ENCODE results near the gene TDRD9.
A peak's percentile ranks its signal among the peaks of the same experiment; 100 is the strongest.

TDRD9 gene

GRCh38 chr14:103928011-103928890 lies at the start of gene TDRD9:
Gene TDRD9 (plus strand): TSS chr14:103928456. CDS start chr14:103928510, 54 bp downstream.
- no peak within 1 kb of the TSS for H3K4me3 ChIP-seq (ENCODE audit: low read depth, low read length)
- no peak within 1 kb of the TSS for H2AFZ ChIP-seq (ENCODE audit: low read length, unreplicated experiment)
- H3K4me1 ChIP-seq (ENCODE audit: control insufficient read depth, insufficient read depth, low read length, unreplicated experiment): no peaks in the 10 kb centered on the region
- H3K36me3 ChIP-seq (ENCODE audit: insufficient read depth, low read length): no peaks in the 10 kb centered on the region
- H3K27ac ChIP-seq (ENCODE audit: low read depth, low read length): no peak within 1 kb of the TSS
- H3K27me3 ChIP-seq (ENCODE audit: insufficient read depth, low read length): peaks cover 7% of the 10 kb centered on the region; the same call in 1 of the 2 replicates
- no peaks in the 10 kb centered on the region for H3K79me2 ChIP-seq (ENCODE audit: control insufficient read depth, insufficient read depth, low read length, unreplicated experiment)

GRCh38 chr14:103879118-103879569 lies 49.1 kb upstream of the TDRD9 start:
- H3K27me3 ChIP-seq (ENCODE audit: insufficient read depth, low read length): no peaks in the 10 kb centered on the region
- H3K36me3 ChIP-seq (ENCODE audit: insufficient read depth, low read length): no peaks in the 10 kb centered on the region
- H3K4me3 ChIP-seq (ENCODE audit: low read depth, low read length): no peak overlapping the region
- no peak overlapping the region for H3K27ac ChIP-seq (ENCODE audit: low read depth, low read length)
- no peaks in the 10 kb centered on the region for H3K79me2 ChIP-seq (ENCODE audit: control insufficient read depth, insufficient read depth, low read length, unreplicated experiment)
- peaks cover 18% of the 10 kb centered on the region for H3K4me1 ChIP-seq (ENCODE audit: control insufficient read depth, insufficient read depth, low read length, unreplicated experiment)
- H2AFZ ChIP-seq (ENCODE audit: low read length, unreplicated experiment): no peak overlapping the region

GRCh38 chr14:103879570-103880347 lies 48.5 kb upstream of the TDRD9 start:
- Histone ChIP-seq H3K27ac (ENCODE audit: low read depth, low read length) (peak overlapping the region; percentile 36; the same call in 1 of the 2 replicates), H3K4me3 (ENCODE audit: low read depth, low read length) (peak overlapping the region; percentile 65), H3K79me2 (ENCODE audit: control insufficient read depth, insufficient read depth, low read length, unreplicated experiment) (no peaks in the 10 kb centered on the region)

GRCh38 chr14:103880348-103881267 lies 47.6 kb upstream of the TDRD9 start:
- H3K27me3 ChIP-seq (ENCODE audit: insufficient read depth, low read length): no peaks in the 10 kb centered on the region
- H3K36me3 ChIP-seq (ENCODE audit: insufficient read depth, low read length): no peaks in the 10 kb centered on the region
- H2AFZ ChIP-seq (ENCODE audit: low read length, unreplicated experiment): peak overlapping the region; percentile 48
- H3K4me3 ChIP-seq (ENCODE audit: low read depth, low read length): peak overlapping the region; percentile 65
- no peaks in the 10 kb centered on the region for H3K79me2 ChIP-seq (ENCODE audit: control insufficient read depth, insufficient read depth, low read length, unreplicated experiment)
- H3K4me1 ChIP-seq (ENCODE audit: control insufficient read depth, insufficient read depth, low read length, unreplicated experiment): peaks cover 18% of the 10 kb centered on the region
- peak overlapping the region; percentile 36; the same call in 1 of the 2 replicates for H3K27ac ChIP-seq (ENCODE audit: low read depth, low read length)

More at GRCh38 chr14:103879570-103880347, 48.5 kb upstream of the TDRD9 start:
- Histone ChIP-seq H2AFZ (ENCODE audit: low read length, unreplicated experiment) (peak overlapping the region; percentile 48), H3K4me1 (ENCODE audit: control insufficient read depth, insufficient read depth, low read length, unreplicated experiment) (peaks cover 18% of the 10 kb centered on the region), H3K27me3 (ENCODE audit: insufficient read depth, low read length) (no peaks in the 10 kb centered on the region), H3K36me3 (ENCODE audit: insufficient read depth, low read length) (no peaks in the 10 kb centered on the region)

- H3K27me3 ChIP-seq (ENCODE audit: insufficient read depth, low read length): no peaks in the 10 kb centered on the region
- H3K27ac ChIP-seq (ENCODE audit: low read depth, low read length): no peak overlapping the region
- H3K36me3 ChIP-seq (ENCODE audit: insufficient read depth, low read length): no peaks in the 10 kb centered on the region
- H2AFZ ChIP-seq (ENCODE audit: low read length, unreplicated experiment): no peak overlapping the region
- no peaks in the 10 kb centered on the region for H3K79me2 ChIP-seq (ENCODE audit: control insufficient read depth, insufficient read depth, low read length, unreplicated experiment)
- H3K4me1 ChIP-seq (ENCODE audit: control insufficient read depth, insufficient read depth, low read length, unreplicated experiment): peaks cover 18% of the 10 kb centered on the region
- H3K4me3 ChIP-seq (ENCODE audit: low read depth, low read length): no peak overlapping the region
These were observed 46.7 kb upstream of the TDRD9 start for GRCh38 chr14:103881268-103882201.

GRCh38 chr14:103882503-103883262 lies 45.6 kb upstream of the TDRD9 start:
- Histone ChIP-seq H3K79me2 (ENCODE audit: control insufficient read depth, insufficient read depth, low read length, unreplicated experiment) (no peaks in the 10 kb centered on the region), H3K4me1 (ENCODE audit: control insufficient read depth, insufficient read depth, low read length, unreplicated experiment) (peaks cover 20% of the 10 kb centered on the region), H2AFZ (ENCODE audit: low read length, unreplicated experiment) (no peak overlapping the region), H3K4me3 (ENCODE audit: low read depth, low read length) (no peak overlapping the region), H3K27me3 (ENCODE audit: insufficient read depth, low read length) (no peaks in the 10 kb centered on the region), H3K36me3 (ENCODE audit: insufficient read depth, low read length) (no peaks in the 10 kb centered on the region), H3K27ac (ENCODE audit: low read depth, low read length) (no peak overlapping the region)

- Histone ChIP-seq H3K79me2 (ENCODE audit: control insufficient read depth, insufficient read depth, low read length, unreplicated experiment) (no peaks in the 10 kb centered on the region), H2AFZ (ENCODE audit: low read length, unreplicated experiment) (no peak overlapping the region), H3K27me3 (ENCODE audit: insufficient read depth, low read length) (no peaks in the 10 kb centered on the region), H3K4me3 (ENCODE audit: low read depth, low read length) (no peak overlapping the region), H3K4me1 (ENCODE audit: control insufficient read depth, insufficient read depth, low read length, unreplicated experiment) (peaks cover 20% of the 10 kb centered on the region), H3K36me3 (ENCODE audit: insufficient read depth, low read length) (no peaks in the 10 kb centered on the region), H3K27ac (ENCODE audit: low read depth, low read length) (no peak overlapping the region)
These were observed 45.1 kb upstream of the TDRD9 start for GRCh38 chr14:103883263-103883523.

GRCh38 chr14:103884854-103885253 lies 43.4 kb upstream of the TDRD9 start:
- Histone ChIP-seq H3K27me3 (ENCODE audit: insufficient read depth, low read length) (no peaks in the 10 kb centered on the region), H3K36me3 (ENCODE audit: insufficient read depth, low read length) (no peaks in the 10 kb centered on the region), H2AFZ (ENCODE audit: low read length, unreplicated experiment) (no peak overlapping the region), H3K27ac (ENCODE audit: low read depth, low read length) (no peak overlapping the region), H3K4me1 (ENCODE audit: control insufficient read depth, insufficient read depth, low read length, unreplicated experiment) (peaks cover 25% of the 10 kb centered on the region), H3K79me2 (ENCODE audit: control insufficient read depth, insufficient read depth, low read length, unreplicated experiment) (no peaks in the 10 kb centered on the region), H3K4me3 (ENCODE audit: low read depth, low read length) (no peak overlapping the region)

- no peak overlapping the region for H2AFZ ChIP-seq (ENCODE audit: low read length, unreplicated experiment)
- no peak overlapping the region for H3K4me3 ChIP-seq (ENCODE audit: low read depth, low read length)
- no peaks in the 10 kb centered on the region for H3K36me3 ChIP-seq (ENCODE audit: insufficient read depth, low read length)
- no peaks in the 10 kb centered on the region for H3K79me2 ChIP-seq (ENCODE audit: control insufficient read depth, insufficient read depth, low read length, unreplicated experiment)
- H3K27ac ChIP-seq (ENCODE audit: low read depth, low read length): no peak overlapping the region
- peaks cover 19% of the 10 kb centered on the region for H3K4me1 ChIP-seq (ENCODE audit: control insufficient read depth, insufficient read depth, low read length, unreplicated experiment)
- no peaks in the 10 kb centered on the region for H3K27me3 ChIP-seq (ENCODE audit: insufficient read depth, low read length)
These were observed 42.7 kb upstream of the TDRD9 start for GRCh38 chr14:103885509-103885932.

All from ACC112 (cell line).